Upper lobe of right lung (tissue), 1 donor: Measurements from ENCODE around the gene FHIT. TPM values are rescaled to one million over a fixed set of nuclear protein-coding genes. Genes with fewer than 3 reads are reported as not detected.

Experiments
- ATAC-seq: fragments of 200-7000 bp; cut with Tn5 transposase; one replicate; pipeline ENCODE4 v1.9.1; 2020; ENCODE audit warnings: mild to moderate bottlenecking, moderate library complexity
- DNase-seq: peaks from one replicate; pipeline ENCODE4 v3.0.0-alpha.2; 2020
- H3K27ac ChIP-seq: fragments of 200-600 bp; one replicate; pipeline ENCODE4 v1.8.0; 2022
- H3K27me3 ChIP-seq: fragments of 200-600 bp; one replicate; pipeline ENCODE4 v1.8.0; 2022; ENCODE audit warnings: mild to moderate bottlenecking
- H3K36me3 ChIP-seq: fragments of 200-600 bp; one replicate; pipeline ENCODE4 v1.8.0; 2022
- H3K4me1 ChIP-seq: fragments of 200-600 bp; one replicate; pipeline ENCODE4 v1.8.0; 2022
- H3K4me3 ChIP-seq: fragments of 200-600 bp; one replicate; pipeline ENCODE4 v1.8.0; 2022; ENCODE audit warnings: mild to moderate bottlenecking
- H3K9me3 ChIP-seq: fragments of 200-600 bp; one replicate; pipeline ENCODE4 v1.8.0; 2022
- CTCF ChIP-seq: fragments of 200-600 bp; IDR thresholded peaks from one replicate; pipeline ENCODE4 v1.8.0; 2022; ENCODE audit warnings: antibody characterized with exemption
- intact Hi-C: fragments of 100-400 bp; cut with DNase I; formaldehyde crosslinking; loops from one replicate; pipeline ENCODE4 v1.11.0; 2022
- total RNA-seq: library from RNA; stranded (reverse); fragmentation: NEBNext Ultra II Directional; extraction: Animal tissue kit (Norgen Biotek cat#: 25700); gene quantifications from one replicate; pipeline ENCODE4 v1.2.1, GENCODE V29; 2021
- donor health status: DM: no; HTN: yes; CAD: no; lungs with severe emphysema.

Gene FHIT
- total RNA-seq, 1 donor from 2014 or later, result 9.6 TPM

GRCh38 chr3:60036803-60037202, 1214.4 kb downstream of the FHIT start:
- Histone ChIP-seq H3K36me3 (no peaks in the 10 kb centered on the region), H3K4me3 (no peak overlapping the region), H3K9me3 (no peaks in the 10 kb centered on the region), H3K27me3 (no peaks in the 10 kb centered on the region), H3K27ac (no peak overlapping the region), H3K4me1 (no peaks in the 10 kb centered on the region)
- ATAC-seq (no peak), DNase-seq (no peak)
- TF ChIP-seq CTCF, result no peak
- intact Hi-C loops, result no loop called here

- no peak for DNase-seq
- Histone ChIP-seq H3K9me3 (no peaks in the 10 kb centered on the region), H3K27ac (no peak overlapping the region), H3K36me3 (no peaks in the 10 kb centered on the region), H3K4me1 (no peaks in the 10 kb centered on the region), H3K4me3 (no peak overlapping the region), H3K27me3 (no peaks in the 10 kb centered on the region)
- intact Hi-C loops, result no loop called here
- no peak for ATAC-seq
- TF ChIP-seq CTCF, result no peak
These were observed 1217.3 kb downstream of the FHIT start for GRCh38 chr3:60033901-60034453.

GRCh38 chr3:60030982-60031381, 1220.3 kb downstream of the FHIT start:
- no peaks in the 10 kb centered on the region for H3K27me3 ChIP-seq

GRCh38 chr3:60028233-60028632, 1223.0 kb downstream of the FHIT start:
- Histone ChIP-seq H3K4me1 (no peaks in the 10 kb centered on the region), H3K27ac (no peak overlapping the region), H3K27me3 (no peaks in the 10 kb centered on the region), H3K4me3 (no peak overlapping the region), H3K9me3 (no peaks in the 10 kb centered on the region), H3K36me3 (no peaks in the 10 kb centered on the region)
- TF ChIP-seq CTCF, result no peak
- intact Hi-C loops, result no loop called here
- no peak for ATAC-seq
- DNase-seq, result no peak

More at GRCh38 chr3:60030982-60031381, 1220.3 kb downstream of the FHIT start:
- Histone ChIP-seq H3K4me3 (no peak overlapping the region), H3K4me1 (no peaks in the 10 kb centered on the region), H3K27ac (no peak overlapping the region), H3K36me3 (no peaks in the 10 kb centered on the region), H3K9me3 (no peaks in the 10 kb centered on the region)
- ATAC-seq, result no peak
- TF ChIP-seq CTCF, result no peak
- no peak for DNase-seq
- intact Hi-C loops, result no loop called here

GRCh38 chr3:60027335-60027734, 1223.9 kb downstream of the FHIT start:
- DNase-seq (no peak), ATAC-seq (no peak)
- no peak overlapping the region for H3K27ac ChIP-seq
- no peaks in the 10 kb centered on the region for H3K27me3 ChIP-seq
- no peak for TF ChIP-seq CTCF
- no peaks in the 10 kb centered on the region for H3K9me3 ChIP-seq
- no peak overlapping the region for H3K4me3 ChIP-seq
- no peaks in the 10 kb centered on the region for H3K36me3 ChIP-seq
- no peaks in the 10 kb centered on the region for H3K4me1 ChIP-seq
- intact Hi-C loops, result no loop called here
